Fibroblast of peridontal ligament (primary cell): ENCODE data around the gene CRTAC1.
"Not testable (repeated sequence)": the region's sequence is repeated elsewhere in the genome, so short reads cannot be mapped to it uniquely, and the experiment has no call there.

Experiments used
- DNase-seq: peaks from one replicate; pipeline ENCODE4 v3.0.0-alpha.2; 2010; ENCODE audit errors: extremely low read depth

Gene CRTAC1

GRCh38 chr10:97869091-97870042 is 161.1 kb downstream of the CRTAC1 start:
- DNase-seq: peak; percentile 77

DNA sequence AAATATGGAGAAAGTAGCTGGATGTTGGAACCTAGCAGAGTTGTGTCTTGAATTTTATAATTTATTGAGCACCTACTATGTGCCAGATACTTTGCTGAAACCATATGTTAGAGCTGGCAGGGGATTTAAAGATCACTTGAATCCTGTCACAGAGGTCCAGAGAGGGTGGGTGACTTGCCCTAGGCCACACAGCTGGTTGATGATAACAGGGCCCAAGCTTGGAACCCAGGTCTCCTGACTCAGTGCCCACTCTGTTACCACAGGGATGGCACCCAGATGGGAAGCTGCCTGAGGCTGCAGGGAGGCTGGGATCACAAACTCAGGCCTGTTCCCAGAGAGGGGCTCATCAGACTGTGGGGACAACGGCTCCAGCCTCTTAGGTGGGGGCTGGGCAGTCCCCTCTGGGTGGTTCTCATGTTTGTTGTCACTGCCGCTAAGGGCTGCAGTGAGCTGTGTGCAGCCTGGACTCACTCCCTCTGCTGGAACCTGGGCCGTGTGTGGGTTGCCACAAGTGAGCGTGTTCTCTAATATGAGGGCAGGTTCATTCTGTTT is 162.2 kb downstream of the CRTAC1 start:
- no peak for DNase-seq

- no peak for DNase-seq
Observed at GRCh38 chr10:97867220-97867800, 163.1 kb downstream of the CRTAC1 start.

- no peak for DNase-seq
Observed at GRCh38 chr10:97866524-97867219, 163.7 kb downstream of the CRTAC1 start.

DNA sequence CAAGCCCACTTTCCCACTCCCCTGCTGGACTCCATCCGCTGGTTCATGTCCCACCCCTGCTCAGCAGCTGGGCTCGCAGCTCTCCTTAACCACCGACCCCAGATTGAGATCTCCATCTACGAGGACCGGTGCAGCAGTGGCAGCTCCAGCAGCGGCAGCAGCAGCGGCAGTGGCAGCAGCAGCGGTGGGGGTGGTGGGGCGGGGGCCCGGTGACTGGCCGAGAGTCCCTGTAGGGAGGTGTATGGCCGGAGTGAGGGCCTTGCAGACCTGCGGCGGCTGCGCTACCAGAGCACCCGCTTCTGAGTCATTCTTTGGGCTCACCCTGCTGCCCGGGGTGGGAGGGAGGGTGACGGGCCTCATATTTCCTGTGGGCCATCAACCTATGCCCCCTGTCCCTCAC is 164.9 kb downstream of the CRTAC1 start:
- DNase-seq: no peak

DNA sequence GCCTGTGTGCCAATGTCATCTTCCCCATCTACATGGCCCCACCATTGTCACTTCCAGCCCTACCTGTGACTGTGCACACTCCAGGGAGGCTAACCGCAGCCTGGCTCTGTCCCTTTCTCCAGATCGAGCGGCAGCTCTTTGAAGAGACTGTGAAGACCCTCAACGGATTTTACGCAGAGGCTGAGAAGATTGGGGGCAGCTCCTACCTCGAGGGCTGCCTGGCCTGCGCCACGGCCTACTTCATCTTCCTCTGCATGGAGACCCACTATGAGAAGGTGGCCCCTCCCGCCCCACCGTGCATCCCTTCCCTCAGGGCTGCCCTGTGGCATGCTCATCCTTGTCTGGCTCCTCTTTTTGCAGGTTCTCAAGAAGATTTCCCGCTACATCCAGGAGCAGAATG is 166.6 kb downstream of the CRTAC1 start:
- DNase-seq: no peak

DNA sequence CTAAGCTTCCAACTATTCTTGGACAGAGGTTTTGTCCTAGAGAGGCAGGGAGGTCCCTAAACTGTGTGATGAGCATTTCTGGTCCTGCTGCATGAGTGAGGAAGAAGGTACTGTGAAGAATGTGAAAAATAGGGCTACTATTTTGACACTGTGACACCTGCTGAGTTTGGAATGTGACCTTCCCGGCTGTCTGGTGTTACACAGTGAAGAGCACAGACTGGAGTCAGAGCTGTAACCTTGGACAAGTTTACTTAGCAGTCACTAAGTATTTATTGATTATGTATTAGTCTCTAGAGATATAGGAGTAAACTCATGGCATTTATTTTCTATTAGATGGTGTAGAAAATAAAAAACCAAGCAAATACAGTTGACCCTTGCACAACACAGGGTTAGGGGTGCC is 168.5 kb downstream of the CRTAC1 start:
- DNase-seq: no peak

DNA sequence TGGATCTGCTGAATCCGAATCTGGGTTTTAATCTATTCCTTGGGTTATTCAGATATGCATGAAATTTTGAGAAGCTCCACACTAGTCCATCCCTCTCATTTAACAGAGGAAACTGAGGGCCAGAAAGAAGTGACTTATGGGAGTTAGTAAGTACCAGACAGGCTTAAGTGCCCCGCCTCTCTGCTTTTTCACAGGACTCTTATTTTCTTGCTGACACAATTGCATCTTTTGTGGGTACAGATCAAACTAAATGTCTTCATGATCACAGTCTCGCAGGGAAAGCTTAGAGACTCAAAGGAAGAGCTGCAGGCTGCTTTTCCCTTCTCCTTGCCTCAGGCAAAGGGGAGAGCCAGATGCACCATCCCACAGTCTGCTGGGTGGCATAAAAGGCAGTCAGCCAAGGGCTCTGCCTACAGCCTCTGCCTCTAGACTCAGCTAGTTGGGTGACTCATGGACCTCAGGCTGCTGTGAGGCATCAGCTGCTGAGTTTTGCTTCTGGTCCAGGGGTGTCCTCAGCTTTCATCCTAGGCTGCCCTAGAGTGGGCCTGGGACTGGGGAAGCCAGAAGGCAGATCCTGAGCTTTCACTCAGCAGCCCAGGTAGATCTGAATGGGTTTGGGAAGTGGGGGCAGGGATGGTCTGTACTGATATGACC is 169.2 kb downstream of the CRTAC1 start:
- peak; percentile 64 for DNase-seq

GRCh38 chr10:97858001-97858439 is 172.4 kb downstream of the CRTAC1 start:
- DNase-seq: no peak

DNA sequence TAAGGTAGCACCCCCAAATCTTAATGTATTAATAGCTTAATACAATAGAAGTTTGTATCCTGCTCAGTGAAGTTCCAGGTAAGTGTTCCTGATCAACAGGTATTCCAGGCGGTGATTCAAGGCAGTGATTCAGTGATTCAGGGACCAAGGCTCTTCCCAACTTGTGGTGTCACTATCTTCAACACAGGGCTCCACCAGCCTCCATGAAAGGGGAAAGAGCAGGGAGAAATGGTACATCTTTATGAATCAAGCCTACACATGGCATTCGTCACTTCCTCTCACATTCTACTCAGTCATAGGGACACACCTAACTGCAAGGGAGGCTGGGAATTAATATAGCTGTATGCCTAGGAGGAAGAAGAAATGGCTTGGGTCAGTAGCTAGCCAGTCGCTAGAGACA is 175.7 kb downstream of the CRTAC1 start:
- no peak for DNase-seq

- DNase-seq: no peak
Observed at GRCh38 chr10:97852840-97853405, 177.5 kb downstream of the CRTAC1 start.

- DNase-seq: no peak
Observed at GRCh38 chr10:97852277-97852676, 178.1 kb downstream of the CRTAC1 start.

GRCh38 chr10:97851341-97852001 is 178.9 kb downstream of the CRTAC1 start:
- no peak for DNase-seq

DNA sequence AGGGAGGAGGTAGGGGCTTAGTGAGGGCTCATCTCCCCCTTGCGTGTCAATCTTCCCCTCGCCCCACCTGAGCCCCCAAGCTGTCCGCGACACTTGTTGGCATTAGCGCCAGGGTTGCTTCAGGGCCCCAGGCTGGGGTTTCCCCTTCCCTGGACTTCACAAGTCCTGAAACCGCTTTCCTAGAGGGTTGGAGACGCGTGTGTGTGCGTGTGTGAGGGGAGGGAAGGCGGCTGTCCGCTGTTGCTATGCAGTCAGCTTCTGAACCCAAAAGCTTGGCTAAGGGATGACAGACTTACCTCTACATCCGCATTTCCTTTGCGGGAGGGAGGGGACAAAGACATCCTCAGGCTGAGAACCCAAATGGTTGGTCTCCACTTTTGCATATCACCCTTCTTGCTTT is 180.0 kb downstream of the CRTAC1 start:
- no peak for DNase-seq

DNA sequence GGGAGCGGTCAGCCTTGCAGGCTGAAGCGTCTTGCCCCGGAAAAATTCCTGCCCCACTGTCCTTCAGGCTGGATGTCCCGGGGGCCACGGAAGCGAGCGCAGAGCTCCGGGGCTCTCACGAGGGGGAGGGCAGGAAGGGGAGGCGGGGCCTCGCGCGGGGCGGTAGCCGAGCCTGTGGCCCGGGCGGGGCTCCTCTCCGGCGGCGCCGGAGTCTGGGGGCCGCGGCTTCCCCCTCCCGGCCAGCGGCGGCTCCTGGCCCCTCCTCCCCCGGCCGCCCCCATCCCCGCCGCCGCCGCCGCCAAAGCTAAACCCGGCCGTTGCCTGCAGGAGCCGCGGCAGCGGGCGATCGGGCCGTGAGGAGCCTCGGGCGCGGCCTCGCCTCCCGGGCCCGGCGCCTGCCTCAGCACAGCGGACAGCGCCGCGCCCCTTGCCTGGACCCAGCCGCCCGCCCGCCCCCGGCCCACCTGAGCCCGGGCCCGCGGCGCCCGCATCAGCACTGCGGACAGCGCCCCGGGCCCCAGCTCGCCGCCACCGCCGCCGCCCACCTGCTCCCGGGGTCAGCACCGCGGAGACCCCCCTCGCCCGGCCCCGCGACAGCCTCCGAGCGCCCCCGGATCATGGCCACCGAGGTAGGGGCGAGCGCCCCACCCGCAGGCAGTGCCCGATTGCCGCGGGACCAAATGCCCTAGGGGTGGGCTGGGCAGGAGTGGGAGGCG is 180.6 kb downstream of the CRTAC1 start, which contains the start of gene GOLGA7B:
TSS of gene GOLGA7B (plus strand) at position 157 of the 716 bp plus-strand sequence. CDS start at position 618, 461 bp downstream.
- no peak for DNase-seq

DNA sequence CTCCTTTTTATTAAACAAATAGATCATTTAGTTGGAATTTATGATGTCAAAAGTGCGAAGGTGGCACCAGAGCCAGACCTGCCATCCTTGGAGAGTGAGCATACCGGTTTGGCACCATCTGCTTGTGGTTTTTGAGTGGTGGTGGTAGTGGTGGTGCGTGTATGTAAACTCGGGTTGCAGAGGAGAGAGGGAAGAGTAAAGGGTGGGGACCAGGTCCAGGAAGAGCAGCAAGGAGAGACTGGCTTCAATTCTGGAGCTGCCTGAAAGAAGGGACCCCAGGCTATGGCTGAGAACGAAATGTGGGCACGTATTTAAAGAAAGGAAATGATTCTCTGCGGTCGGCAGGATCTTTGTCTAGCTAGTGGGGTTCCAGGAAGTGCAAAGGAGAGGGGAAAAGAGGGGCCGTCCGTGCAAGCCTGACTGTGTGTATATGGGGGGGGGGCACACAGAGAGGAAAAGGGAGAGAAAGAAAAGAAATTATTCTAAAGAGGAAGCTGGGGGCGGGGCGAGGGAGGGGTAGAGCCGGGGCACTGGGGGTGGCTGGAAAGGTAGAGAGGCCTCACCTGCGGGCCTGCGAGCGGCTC is 181.2 kb downstream of the CRTAC1 start:
- no peak for DNase-seq

- no peak for DNase-seq
Observed at GRCh38 chr10:97844678-97845077, 185.7 kb downstream of the CRTAC1 start.

- not testable (repeated sequence) for DNase-seq
Observed at GRCh38 chr10:97843972-97844371, 186.4 kb downstream of the CRTAC1 start.

DNA sequence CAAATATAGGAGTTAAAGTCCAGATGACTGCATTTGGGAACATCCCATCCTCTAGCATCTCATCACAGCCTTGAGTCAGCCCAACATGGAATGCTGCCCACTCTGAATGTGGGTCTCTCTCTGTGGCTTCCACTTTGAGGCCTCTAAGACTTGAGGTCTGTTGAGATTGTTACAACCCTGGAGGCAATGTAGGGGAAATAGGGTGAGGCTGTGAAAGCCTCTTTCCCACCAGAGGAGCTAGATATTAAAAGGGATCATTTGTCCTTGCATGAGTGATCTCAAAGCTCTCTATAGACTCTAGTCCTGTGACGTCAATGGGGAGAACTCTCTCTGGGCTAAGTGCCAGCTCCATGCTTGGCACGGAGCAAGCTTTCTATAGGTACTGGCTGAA is 187.1 kb downstream of the CRTAC1 start:
- no peak for DNase-seq
